Gastroesophageal sphincter (tissue), 4 donors: ENCODE results near the gene PRCP. TPM values are rescaled to one million over a fixed set of nuclear protein-coding genes. Genes with fewer than 3 reads are reported as not detected.

ENCODE experiments used
- ATAC-seq: fragments of 150-250 bp; one replicate; pipeline ENCODE4 v1.9.1; 2016; ENCODE audit warnings: mild to moderate bottlenecking, moderate library complexity
- H3K27ac ChIP-seq, 4 donors: fragments of 200-600 bp; sonication (generic) in 3 of 4; 1 replicate in 3 of 4; 2 replicates in 1 of 4; pipeline ENCODE4 v1.5.1; 2016 to 2019
- H3K27me3 ChIP-seq: fragments of 200-600 bp; sonication (generic); one replicate; pipeline ENCODE4 v1.5.1; 2019
- H3K36me3 ChIP-seq, 2 donors: fragments of 200-600 bp; sonication (generic); one replicate each; pipeline ENCODE4 v1.5.1; 2019; ENCODE audit warnings: control low read depth in 1 of 2
- H3K4me1 ChIP-seq, 3 donors: fragments of 200-600 bp; sonication (generic); 1 replicate in 2 of 3; 2 replicates in 1 of 3; pipeline ENCODE4 v1.5.1; 2016 to 2019; ENCODE audit warnings: control low read depth in 2 of 3
- H3K4me3 ChIP-seq, 2 donors: fragments of 200-600 bp; sonication (generic); one replicate each; pipeline ENCODE4 v1.5.1; 2019; ENCODE audit warnings: mild to moderate bottlenecking in 1 of 2, moderate library complexity in 1 of 2
- H3K9me3 ChIP-seq, 3 donors: fragments of 200-600 bp; sonication (generic); one replicate each; pipeline ENCODE4 v1.5.1; 2017 to 2019; ENCODE audit warnings: control low read depth in 2 of 3
- EP300 ChIP-seq: sonication (generic); formaldehyde crosslinking; IDR thresholded peaks from one replicate; pipeline ENCODE4 v1.6.1; 2017; ENCODE audit warnings: antibody characterized with exemption, mild to moderate bottlenecking
- POLR2A ChIP-seq, 2 donors: fragments of 450-650 bp; IDR thresholded peaks; one replicate each; pipeline ENCODE4 v1.6.1; 2017; ENCODE audit warnings: antibody characterized with exemption in 2 of 2, mild to moderate bottlenecking in 2 of 2, moderate library complexity in 1 of 2
- POLR2AphosphoS5 ChIP-seq: sonication (generic); formaldehyde crosslinking; IDR thresholded peaks from one replicate; pipeline ENCODE4 v1.6.1; 2017; ENCODE audit warnings: antibody characterized with exemption
- WGBS, 2 donors: methylation state at CpG; one replicate each; pipeline ENCODE4 v1.1.5; 2018; ENCODE audit warnings: low coverage in 1 of 2; 5-methylcytosine and 5-hydroxymethylcytosine counted together
- total RNA-seq, 4 donors: library from RNA; depleted of rRNA; stranded (reverse); fragments of >200 nt; gene quantifications; one replicate each; pipeline ENCODE4 v1.1.0, GENCODE V29; 2016
- TF ChIP-seq, protein P1 (sequence below), 4 experiments: fragments of 200-600 bp in 2 of 4; fragments of 450-650 bp in 2 of 4; sonication (generic) in 1 of 4; IDR thresholded peaks; one replicate each; pipeline ENCODE4 v1.5.1; 2017 to 2019; ENCODE audit warnings: antibody characterized with exemption in 4 of 4, mild to moderate bottlenecking in 2 of 4, moderate library complexity in 2 of 4

PRCP gene
- total RNA-seq, 4 donors from 2014 or later = 22.8 to 62.2 (median 42.4) TPM

DNA sequence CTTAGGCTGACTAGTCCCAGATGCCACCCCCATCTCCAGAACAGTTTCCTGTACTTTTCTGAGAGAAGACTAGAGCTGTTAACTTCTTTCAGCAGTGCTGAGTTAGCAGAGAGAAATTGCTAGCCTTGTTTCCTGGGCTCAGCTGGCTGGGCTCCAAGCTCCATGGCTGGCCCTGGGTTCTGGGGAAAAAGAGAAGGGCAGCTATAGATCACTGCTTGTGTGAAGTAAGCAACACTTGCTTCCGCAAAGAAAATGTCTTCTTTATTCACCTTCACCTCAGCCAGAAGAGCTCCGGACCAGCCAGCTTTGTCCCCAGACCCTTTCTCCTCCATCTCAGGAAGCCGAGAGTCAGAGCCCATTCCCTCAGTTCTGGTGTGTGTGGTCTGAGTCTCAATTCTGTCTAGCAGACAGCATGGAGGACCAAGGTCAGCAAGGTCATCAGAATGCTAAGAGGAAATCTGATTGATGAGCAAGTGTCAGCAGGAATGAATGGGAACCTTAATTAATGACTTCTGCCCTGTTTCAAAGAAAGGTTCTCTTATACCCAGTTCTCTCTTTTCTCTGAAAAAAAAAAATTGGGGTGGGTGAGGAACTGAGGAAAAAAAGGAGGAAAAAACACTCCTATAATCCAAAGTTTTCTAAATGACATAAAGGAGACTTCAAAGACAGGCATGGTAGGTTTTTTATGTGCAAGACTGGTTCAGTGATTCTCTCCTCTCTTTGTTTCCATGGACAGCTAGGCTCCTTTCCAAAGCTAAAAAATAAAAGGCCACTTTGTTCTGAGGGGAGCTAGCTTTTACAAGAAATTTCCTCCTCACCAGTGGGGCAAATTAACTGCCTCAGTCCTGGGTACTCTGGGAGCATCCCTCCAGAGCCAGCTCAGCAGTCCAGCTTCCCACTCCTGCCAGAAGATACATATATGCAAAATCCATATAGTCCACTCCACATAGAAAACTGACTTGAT lies 103.0 kb downstream of the PRCP start:
- Histone ChIP-seq H3K36me3 (no peaks in the 10 kb centered on the region), H3K27me3 (no peaks in the 10 kb centered on the region), H3K27ac (no peak overlapping the region), H3K9me3 (no peaks in the 10 kb centered on the region), H3K4me1 (no peaks in the 10 kb centered on the region), H3K4me3 (no peak overlapping the region)
- 37 to 50% methylated on average over 2 to 3 of the region's 3 CpGs for WGBS, 2 donors
- TF ChIP-seq POLR2AphosphoS5 = no peak
- TF ChIP-seq, protein P1, sequence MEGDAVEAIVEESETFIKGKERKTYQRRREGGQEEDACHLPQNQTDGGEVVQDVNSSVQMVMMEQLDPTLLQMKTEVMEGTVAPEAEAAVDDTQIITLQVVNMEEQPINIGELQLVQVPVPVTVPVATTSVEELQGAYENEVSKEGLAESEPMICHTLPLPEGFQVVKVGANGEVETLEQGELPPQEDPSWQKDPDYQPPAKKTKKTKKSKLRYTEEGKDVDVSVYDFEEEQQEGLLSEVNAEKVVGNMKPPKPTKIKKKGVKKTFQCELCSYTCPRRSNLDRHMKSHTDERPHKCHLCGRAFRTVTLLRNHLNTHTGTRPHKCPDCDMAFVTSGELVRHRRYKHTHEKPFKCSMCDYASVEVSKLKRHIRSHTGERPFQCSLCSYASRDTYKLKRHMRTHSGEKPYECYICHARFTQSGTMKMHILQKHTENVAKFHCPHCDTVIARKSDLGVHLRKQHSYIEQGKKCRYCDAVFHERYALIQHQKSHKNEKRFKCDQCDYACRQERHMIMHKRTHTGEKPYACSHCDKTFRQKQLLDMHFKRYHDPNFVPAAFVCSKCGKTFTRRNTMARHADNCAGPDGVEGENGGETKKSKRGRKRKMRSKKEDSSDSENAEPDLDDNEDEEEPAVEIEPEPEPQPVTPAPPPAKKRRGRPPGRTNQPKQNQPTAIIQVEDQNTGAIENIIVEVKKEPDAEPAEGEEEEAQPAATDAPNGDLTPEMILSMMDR (IDR thresholded peaks at IDR 0.05) = no peak
- TF ChIP-seq POLR2A (IDR thresholded peaks at IDR 0.05) = no peak
- TF ChIP-seq EP300 = no peak
- no peak for ATAC-seq

DNA sequence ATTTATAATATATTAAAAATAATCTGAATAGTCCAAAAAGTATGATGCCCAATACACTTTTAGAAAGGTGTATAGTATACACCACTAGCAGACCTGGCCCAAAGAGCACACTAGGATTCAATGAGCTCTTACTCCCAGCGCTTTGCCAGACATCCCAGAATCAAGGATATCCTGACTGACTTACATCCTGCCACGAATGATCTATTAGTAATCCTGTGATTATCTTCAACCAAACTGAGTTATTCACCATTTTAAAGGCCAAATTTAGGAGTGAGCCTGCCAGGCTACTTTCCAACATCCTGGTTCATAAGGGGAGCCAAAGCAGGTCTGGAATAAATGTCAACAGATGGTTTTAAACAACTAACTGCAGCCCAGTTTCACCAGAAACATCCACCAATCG lies 105.7 kb downstream of the PRCP start:
- no peak overlapping the region for H3K4me3 ChIP-seq
- TF ChIP-seq, protein P1 (IDR thresholded peaks at IDR 0.05) = no peak
- TF ChIP-seq POLR2A (IDR thresholded peaks at IDR 0.05) = no peak
- no peak for TF ChIP-seq POLR2AphosphoS5
- TF ChIP-seq EP300 = no peak
- no peaks in the 10 kb centered on the region for H3K9me3 ChIP-seq
- no peaks in the 10 kb centered on the region for H3K36me3 ChIP-seq
- WGBS, 2 donors = 54 to 83% methylated on average over 2 to 3 of the region's 3 CpGs
- peaks cover 0 to 3% (median 0%) of the 10 kb centered on the region in 3 donors for H3K4me1 ChIP-seq
- H3K27ac ChIP-seq = no peak overlapping the region
- ATAC-seq = no peak
- H3K27me3 ChIP-seq = no peaks in the 10 kb centered on the region

DNA sequence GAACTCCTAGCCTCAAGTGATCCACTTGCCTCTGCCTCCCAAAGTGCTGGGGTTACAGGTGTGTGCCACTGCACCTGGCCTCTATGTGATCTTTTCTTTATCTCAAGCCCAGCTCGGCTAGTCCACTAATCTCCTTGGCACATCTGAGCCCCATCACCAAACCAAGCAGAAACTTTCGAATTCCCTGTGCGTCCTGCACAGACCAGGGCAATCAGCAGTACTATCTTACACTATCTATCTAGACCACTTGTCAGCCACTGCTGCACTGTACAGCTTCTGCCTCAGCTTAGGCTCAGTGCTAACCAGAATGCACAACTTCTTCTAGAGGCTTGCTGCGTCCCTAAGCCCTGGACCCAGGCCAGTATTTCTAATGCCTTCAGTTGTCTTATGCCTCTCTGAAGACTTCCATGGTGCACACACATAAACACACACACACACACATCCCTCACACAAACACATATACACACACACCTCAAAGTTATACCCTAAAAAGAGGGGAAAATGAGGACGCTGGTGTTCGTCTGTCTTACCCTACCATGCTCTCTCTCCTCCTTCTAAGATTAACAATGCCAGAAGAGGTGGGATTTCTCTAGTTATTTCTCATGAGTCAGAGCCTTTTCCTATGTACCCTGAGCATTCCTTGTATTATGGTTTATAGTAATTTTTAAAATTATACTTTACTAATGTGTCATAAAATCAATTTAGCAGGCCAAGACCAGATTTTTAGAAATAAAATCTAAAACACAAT lies 107.2 kb downstream of the PRCP start:
- H3K27me3 ChIP-seq = no peaks in the 10 kb centered on the region
- no peak for ATAC-seq
- H3K36me3 ChIP-seq = no peaks in the 10 kb centered on the region
- 70 to 93% methylated on average over 3 to 6 of the region's 6 CpGs for WGBS, 2 donors
- H3K4me1 ChIP-seq = peaks cover 0 to 3% (median 0%) of the 10 kb centered on the region in 3 donors
- TF ChIP-seq, protein P1 (IDR thresholded peaks at IDR 0.05) = no peak
- no peak overlapping the region for H3K4me3 ChIP-seq
- H3K27ac ChIP-seq = no peak overlapping the region
- H3K9me3 ChIP-seq = no peaks in the 10 kb centered on the region

DNA sequence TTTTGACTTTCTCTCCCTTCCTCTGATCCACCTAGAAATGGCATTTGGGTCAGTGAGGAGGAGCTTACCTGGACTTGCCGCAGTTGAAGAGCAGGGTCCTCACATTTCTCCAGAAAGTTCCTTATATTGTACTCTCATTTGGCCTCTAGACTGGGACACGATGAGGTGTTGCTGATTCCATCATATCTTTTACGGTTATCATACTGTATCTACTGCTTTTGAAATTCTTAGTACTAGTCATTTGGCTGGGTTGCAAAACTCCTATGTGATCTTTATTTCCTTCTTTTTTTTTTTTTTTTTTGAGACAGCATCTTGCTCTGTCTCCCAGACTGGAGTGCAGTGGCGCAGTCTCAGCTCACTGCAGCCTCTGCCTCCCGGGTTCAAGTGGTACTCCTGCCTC lies 107.9 kb downstream of the PRCP start:
- Histone ChIP-seq H3K36me3 (no peaks in the 10 kb centered on the region), H3K9me3 (no peaks in the 10 kb centered on the region), H3K4me1 (peaks cover 0 to 3% (median 0%) of the 10 kb centered on the region in 3 donors), H3K4me3 (no peak overlapping the region), H3K27me3 (no peaks in the 10 kb centered on the region), H3K27ac (no peak overlapping the region)
- ATAC-seq = no peak
- no peak for TF ChIP-seq EP300
- no peak for TF ChIP-seq POLR2AphosphoS5
- TF ChIP-seq POLR2A (IDR thresholded peaks at IDR 0.05) = no peak
- TF ChIP-seq, protein P1 (IDR thresholded peaks at IDR 0.05) = no peak
- 88 to 90% methylated on average over 2 to 5 of the region's 5 CpGs for WGBS, 2 donors
